K562 (cell line): ENCODE data around the gene SURF4. TPM values are rescaled to one million over a fixed set of nuclear protein-coding genes. Genes with fewer than 3 reads are reported as not detected.

Source experiments
- ATAC-seq: fragments of 200-7000 bp; cut with Tn5 transposase; 3 replicates; pipeline ENCODE4 v1.9.1; 2020; ENCODE audit warnings: moderate library complexity
- BruUV-seq: library from RNA; stranded (reverse); fragments of 400-500 nt; replicated peaks from 2 replicates; lab custom pipeline; 2021; lab: Mats Ljungman, UMichigan
- CTCF ChIA-PET: fragments of 300-600 bp; formaldehyde crosslinking; extraction: SDS; loops from one replicate; lab custom pipeline; 2021; ENCODE audit warnings: low intra/inter-chr PET ratio; lab: Yijun Ruan, JAX
- POLR2A ChIA-PET: fragments of 300-600, 350-650 bp; sonication (Branson Sonifier 250); formaldehyde crosslinking; extraction: SDS; loops from one replicate; lab custom pipeline; 2021; ENCODE audit warnings: antibody characterized with exemption, inconsistent platforms; lab: Yijun Ruan, JAX
- DNase-seq, 4 experiments: peaks; one replicate each; pipeline versions ENCODE4 v3.0.0 to v3.0.0-alpha.2; 2011 to 2018; ENCODE audit warnings: low spot score in 3 of 4, mixed read lengths in 3 of 4; ENCODE audit errors: extremely low read depth in 1 of 4
- FAIRE-seq: peaks from 2 replicates; lab custom pipeline; 2011; peaks lifted over from hg19 to GRCh38; lab: Jason Lieb, UNC
- H2AFZ ChIP-seq: 2 replicates; pipeline ENCODE4 v1.6.0; 2011; ENCODE audit warnings: low read depth, low read length, control low read depth, inconsistent platforms
- H3K27ac ChIP-seq: fragments of 200-600 bp; 3 replicates; pipeline ENCODE4 v1.8.0; 2011; ENCODE audit warnings: low read depth, mild to moderate bottlenecking, control low read depth, inconsistent platforms, low read length, moderate library complexity, mixed read lengths; ENCODE audit errors: extremely low read depth
- H3K27me3 ChIP-seq, 2 experiments: fragments of 300-600 bp in 1 of 2; 2 replicates in 1 of 2; 3 replicates in 1 of 2; pipeline versions ENCODE4 v1.6.0 to v1.8.0; 2011; ENCODE audit warnings: inconsistent platforms in 2 of 2, low read length in 2 of 2, mild to moderate bottlenecking in 1 of 2, mixed read lengths in 1 of 2, moderate library complexity in 1 of 2; ENCODE audit not compliant: control insufficient read depth in 2 of 2, insufficient read depth in 2 of 2
- H3K36me3 ChIP-seq: fragments of 300-600 bp; 3 replicates; pipeline ENCODE4 v1.8.0; 2011; ENCODE audit warnings: mild to moderate bottlenecking, low read length, inconsistent platforms; ENCODE audit not compliant: control insufficient read depth, insufficient read depth
- H3K4me1 ChIP-seq, 2 experiments: fragments of 200-600 bp in 1 of 2; replicated peaks in 1 of 2; 2 replicates in 1 of 2; 3 replicates in 1 of 2; pipeline versions ENCODE4 v1.5.1 to v1.8.0; 2011; ENCODE audit warnings: inconsistent platforms in 2 of 2, low read length in 2 of 2, mild to moderate bottlenecking in 1 of 2, mixed read lengths in 1 of 2, moderate library complexity in 1 of 2; ENCODE audit not compliant: control insufficient read depth in 2 of 2, insufficient read depth in 2 of 2
- H3K4me2 ChIP-seq: 2 replicates; pipeline ENCODE4 v1.6.1; 2011; ENCODE audit warnings: low read length, control low read depth, inconsistent platforms, mixed read lengths; ENCODE audit not compliant: insufficient read depth
- H3K4me3 ChIP-seq: fragments of 200-600 bp; sonication (generic), shearing (Covaris generic); 2 replicates; pipeline ENCODE4 v1.5.1; 2016; ENCODE audit warnings: control low read depth, inconsistent platforms
- H3K79me2 ChIP-seq: fragments of 200-600 bp; 3 replicates; pipeline ENCODE4 v1.8.0; 2011; ENCODE audit warnings: low read length, inconsistent platforms; ENCODE audit not compliant: control insufficient read depth, insufficient read depth
- H3K9ac ChIP-seq, 2 experiments: 2 replicates each; pipeline versions ENCODE4 v1.6.0 to v1.6.1; 2011; ENCODE audit warnings: low read depth in 2 of 2, low read length in 2 of 2, control low read depth in 1 of 2, inconsistent platforms in 1 of 2, mild to moderate bottlenecking in 1 of 2, mixed read lengths in 1 of 2; ENCODE audit not compliant: insufficient read depth in 1 of 2
- H3K9me1 ChIP-seq: one replicate; pipeline ENCODE4 v1.6.0; 2011; ENCODE audit warnings: inconsistent platforms, mild to moderate bottlenecking, low read length, moderate library complexity; ENCODE audit not compliant: control insufficient read depth, insufficient read depth
- H3K9me3 ChIP-seq: replicated peaks from 2 replicates; pipeline ENCODE4 v1.5.1; 2011; ENCODE audit warnings: low read depth, low read length, inconsistent platforms; ENCODE audit not compliant: control insufficient read depth, insufficient read depth
- H4K20me1 ChIP-seq: replicated peaks from 2 replicates; pipeline ENCODE4 v1.6.1; 2011; ENCODE audit warnings: low read length, inconsistent platforms, mixed read lengths; ENCODE audit not compliant: control insufficient read depth, insufficient read depth
- ATF6 ChIP-seq: sonication (generic); formaldehyde crosslinking; IDR thresholded peaks from 2 replicates; pipeline ENCODE4 v1.4.0; 2020; ENCODE audit warnings: mild to moderate bottlenecking, missing genetic modification reagents
- CBFB ChIP-seq: sonication (generic); formaldehyde crosslinking; IDR thresholded peaks from 2 replicates; pipeline ENCODE4 v1.4.0; 2020; ENCODE audit warnings: mild to moderate bottlenecking, missing genetic modification reagents
- CTBP1 ChIP-seq: fragments of 450-650 bp; IDR thresholded peaks from 2 replicates; pipeline ENCODE4 v1.6.1; 2016; ENCODE audit warnings: borderline replicate concordance
- FOXJ3 ChIP-seq: sonication (generic); formaldehyde crosslinking; IDR thresholded peaks from 2 replicates; pipeline ENCODE4 v1.4.0; 2020; ENCODE audit warnings: mild to moderate bottlenecking, missing genetic modification reagents
- FUS ChIP-seq: fragments of 200-400 bp; formaldehyde crosslinking; optimal IDR thresholded peaks from 2 replicates; pipeline ENCODE3; 2017; ENCODE audit warnings: low read depth, low read length
- MAX ChIP-seq: sonication (generic); formaldehyde crosslinking; IDR thresholded peaks from 2 replicates; pipeline ENCODE4 v1.9.0; 2022; ENCODE audit warnings: mild to moderate bottlenecking, missing genetic modification reagents
- POLR2G ChIP-seq: fragments of 200-400 bp; formaldehyde crosslinking; IDR thresholded peaks from 2 replicates; pipeline ENCODE4 v1.6.1; 2017; ENCODE audit warnings: low read depth, mild to moderate bottlenecking, antibody characterized with exemption, low read length, moderate library complexity
- REST ChIP-seq, 2 experiments: fragments of 450-650 bp; formaldehyde crosslinking in 1 of 2; IDR thresholded peaks; 2 replicates each; pipeline versions ENCODE4 v1.4.0 to v1.6.1; 2014 to 2020; ENCODE audit warnings: mild to moderate bottlenecking in 2 of 2, borderline replicate concordance in 1 of 2, low read depth in 1 of 2
- SMAD3 ChIP-seq: fragments of 450-650 bp; formaldehyde crosslinking; conservative IDR thresholded peaks from 2 replicates; pipeline ENCODE4 v1.4.0; 2020; ENCODE audit warnings: mild to moderate bottlenecking
- SRSF7 ChIP-seq: fragments of 200-400 bp; formaldehyde crosslinking; optimal IDR thresholded peaks from 2 replicates; pipeline ENCODE3; 2017; ENCODE audit warnings: mild to moderate bottlenecking, low read depth, low read length
- TFAM ChIP-seq: fragments of 250-450 bp; sonication (Bioruptor Pico); conservative IDR thresholded peaks from 2 replicates; pipeline ENCODE4 v1.5.0; 2021; ENCODE audit warnings: mild to moderate bottlenecking, moderate library complexity
- ZNF586 ChIP-seq: fragments of 450-650 bp; formaldehyde crosslinking; conservative IDR thresholded peaks from 2 replicates; pipeline ENCODE4 v1.4.0; 2020; ENCODE audit warnings: mild to moderate bottlenecking, moderate library complexity
- WGBS: fragments of 100-300 bp; shearing (Covaris generic); methylation state at CpG from one replicate; pipeline ENCODE4 v1.1.6; 2016; ENCODE audit warnings: low coverage, mixed read lengths; ENCODE audit not compliant: insufficient coverage; ENCODE audit errors: missing lambda C conversion rate; 5-methylcytosine and 5-hydroxymethylcytosine counted together
- in situ Hi-C: fragments of 300-500 bp; cut with MboI; formaldehyde crosslinking; loops from 4 replicates; pipeline ENCODE4 v1.15.0; 2018; ENCODE audit warnings: inconsistent platforms, mixed read lengths
- intact Hi-C: fragments of 100-400 bp; cut with micrococcal nuclease; formaldehyde crosslinking; loops from 2 replicates; pipeline ENCODE4 v1.14.2; 2022
- polyA plus RNA-seq, 8 experiments: library from polyadenylated mRNA; depleted of rRNA in 4 of 8; stranded (reverse) in 5 of 8; unstranded in 3 of 8; fragments of >200 nt; fragmentation: Nextera tagmentation in 2 of 8; fragmentation: Illumina TruSeq in 1 of 8; extraction: Ambion mirVana in 2 of 8; extraction: Trizol in 1 of 8; gene quantifications; 2 replicates each; pipeline versions ENCODE4 v1.2.1 to v1.2.3, GENCODE V29; 2011 to 2014; ENCODE audit warnings: inconsistent platforms in 1 of 8, missing spikeins in 1 of 8
- total RNA-seq, 7 experiments: library from RNA; depleted of rRNA in 6 of 7; stranded (reverse); fragments of >200 nt in 6 of 7; fragmentation: Illumina TruSeq in 2 of 7; extraction: Trizol in 2 of 7; gene quantifications; 2 replicates each; pipeline versions ENCODE4 v1.2.1 to v1.2.3, GENCODE V29; 2011 to 2021; ENCODE audit warnings: low replicate concordance in 1 of 7

SURF4 gene
- total and polyA plus RNA-seq, 9 of the 15 experiments (the other 6 are each of a cell fraction or from before 2014, with no cell fraction given) = 8.4 to 176 (median 130) TPM

GRCh38 chr9:133396952-133397351 lies 21.1 kb upstream of the SURF4 start:
- in situ Hi-C loops = no loop called here
- no peak overlapping the region for H2AFZ ChIP-seq
- 8% methylated on average over 13 of the region's 14 CpGs for WGBS
- DNase-seq = peak in 2 of 4 experiments; percentile 60 to 63
- ChIA-PET CTCF (no interaction called here), POLR2A (interaction anchor here (1.2 to 2.1 kb wide), 2 partner anchors 10 to 20 kb away, joined by 4 to 7 read pairs; no protein-coding TSS in a partner anchor)
- peak; percentile 90 for ATAC-seq
- no peaks in the 10 kb centered on the region for H3K36me3 ChIP-seq
- H3K27ac ChIP-seq = no peak overlapping the region
- H4K20me1 ChIP-seq = peaks cover 9% of the 10 kb centered on the region; the same call in 1 of the 2 replicates
- H3K4me1 ChIP-seq = peaks cover 0 to 9% of the 10 kb centered on the region in 2 experiments; a peak in 2 of 5 replicates
- H3K9ac ChIP-seq = no peak overlapping the region; a peak in 1 of 4 replicates
- peaks cover 2% of the 10 kb centered on the region for H3K9me1 ChIP-seq
- peaks cover 15 to 38% of the 10 kb centered on the region in 2 experiments; a peak in 3 of 5 replicates for H3K27me3 ChIP-seq
- H3K4me3 ChIP-seq = no peak overlapping the region
- H3K79me2 ChIP-seq = no peaks in the 10 kb centered on the region
- no peak overlapping the region for H3K4me2 ChIP-seq
- peak; percentile 80 for FAIRE-seq
- H3K9me3 ChIP-seq = no peaks in the 10 kb centered on the region
- intact Hi-C loops = no loop called here
- BruUV-seq = no TSS peak
- no peak for TF ChIP-seq SMAD3 (CRISPR knock-in tag)
- no peak for TF ChIP-seq ATF6 (CRISPR knock-in tag)
- TF ChIP-seq REST (IDR thresholded peaks at IDR 0.05; ENCODE audit: borderline replicate concordance) = peak; percentile 44; the same call in 1 of the 2 replicates
- no peak for TF ChIP-seq REST (CRISPR knock-in tag; IDR thresholded peaks at IDR 0.05; ENCODE audit: low read depth)
- TF ChIP-seq CTBP1 = peak; percentile 66; the same call in 1 of the 2 replicates
- TF ChIP-seq TFAM (CRISPR knock-in tag) = no peak
- TF ChIP-seq CBFB (CRISPR knock-in tag) = no peak
- TF ChIP-seq ZNF586 (CRISPR knock-in tag) = no peak
- no peak for TF ChIP-seq FOXJ3
- TF ChIP-seq MAX (CRISPR knock-in tag) = peak; percentile 27; the same call in 1 of the 2 replicates
- no peak for TF ChIP-seq SRSF7
- peak; percentile 58 for TF ChIP-seq POLR2G
- no peak for TF ChIP-seq FUS
